Vagina (tissue), 2 donors: ENCODE results near the gene PHF3. TPM values are rescaled to one million over a fixed set of nuclear protein-coding genes. Genes with fewer than 3 reads are reported as not detected.

Source experiments
- DNase-seq, 2 donors: peaks; one replicate each; pipeline ENCODE4 v3.0.0-alpha.2; 2017; ENCODE audit errors: extremely low spot score in 2 of 2
- H3K27ac ChIP-seq: fragments of 200-600 bp; sonication (generic); one replicate; pipeline ENCODE4 v1.5.1; 2019
- H3K27me3 ChIP-seq: fragments of 200-600 bp; sonication (generic); one replicate; pipeline ENCODE4 v1.5.1; 2019
- H3K36me3 ChIP-seq, 2 donors: fragments of 200-600 bp; sonication (generic); one replicate each; pipeline ENCODE4 v1.5.1; 2017 to 2019
- H3K4me1 ChIP-seq: fragments of 200-600 bp; sonication (generic); one replicate; pipeline ENCODE4 v1.5.1; 2019
- H3K4me3 ChIP-seq, 2 donors: fragments of 200-600 bp; sonication (generic); 1 replicate in 1 of 2; 2 replicates in 1 of 2; pipeline ENCODE4 v1.5.1; 2016 to 2019
- H3K9me3 ChIP-seq: fragments of 200-600 bp; sonication (generic); one replicate; pipeline ENCODE4 v1.5.1; 2019
- POLR2A ChIP-seq, 2 donors: fragments of 450-650 bp; IDR thresholded peaks; one replicate each; pipeline ENCODE4 v1.6.1; 2017; ENCODE audit warnings: antibody characterized with exemption in 2 of 2, mild to moderate bottlenecking in 2 of 2, moderate library complexity in 2 of 2
- POLR2AphosphoS5 ChIP-seq, 2 donors: sonication (generic); formaldehyde crosslinking; IDR thresholded peaks; one replicate each; pipeline ENCODE4 v1.9.0; 2017; ENCODE audit warnings: antibody characterized with exemption in 2 of 2, mild to moderate bottlenecking in 2 of 2, low read depth in 1 of 2; ENCODE audit not compliant: insufficient read depth in 1 of 2
- intact Hi-C: fragments of 100-400 bp; cut with DNase I; formaldehyde crosslinking; loops from one replicate; pipeline ENCODE4 v1.15.1; 2023
- total RNA-seq: library from RNA; depleted of rRNA; stranded (reverse); fragments of >200 nt; gene quantifications from one replicate; pipeline ENCODE4 v1.2.3, GENCODE V29; 2016
- TF ChIP-seq, protein P1 (sequence below), 3 experiments: fragments of 450-650 bp in 2 of 3; fragments of 200-600 bp in 1 of 3; sonication (generic) in 1 of 3; IDR thresholded peaks; one replicate each; pipeline ENCODE4 v1.5.1; 2017 to 2019; ENCODE audit warnings: antibody characterized with exemption in 3 of 3, mild to moderate bottlenecking in 2 of 3, moderate library complexity in 2 of 3

PHF3 gene
- total RNA-seq, 1 donor from 2014 or later = 58.7 TPM

DNA sequence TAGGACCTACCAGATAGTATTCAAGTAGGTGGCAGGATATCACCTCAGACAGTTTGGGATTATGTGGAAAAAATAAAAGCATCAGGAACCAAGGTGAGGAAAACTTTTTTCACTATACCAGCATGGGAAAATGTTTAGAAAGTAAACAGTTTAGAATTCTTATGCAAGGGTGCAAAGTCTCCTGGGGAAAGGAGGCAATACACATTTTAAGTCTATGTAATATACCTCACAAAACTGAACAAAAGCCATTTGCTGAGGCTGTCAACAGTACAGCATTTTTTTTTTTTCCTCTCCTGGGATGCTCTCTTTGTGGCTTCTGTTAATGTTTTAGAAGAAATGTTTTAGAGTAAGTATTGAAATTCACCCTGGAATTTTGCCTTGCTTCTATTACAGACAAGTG lies 73.5 kb downstream of the PHF3 start:
- intact Hi-C loops = no loop called here
- DNase-seq = no peak
- TF ChIP-seq POLR2A (IDR thresholded peaks at IDR 0.05) = no peak
- TF ChIP-seq POLR2AphosphoS5 (IDR thresholded peaks at IDR 0.05; ENCODE audit: insufficient read depth in 1 of 2, low read depth in 1 of 2) = no peak
- TF ChIP-seq, protein P1, sequence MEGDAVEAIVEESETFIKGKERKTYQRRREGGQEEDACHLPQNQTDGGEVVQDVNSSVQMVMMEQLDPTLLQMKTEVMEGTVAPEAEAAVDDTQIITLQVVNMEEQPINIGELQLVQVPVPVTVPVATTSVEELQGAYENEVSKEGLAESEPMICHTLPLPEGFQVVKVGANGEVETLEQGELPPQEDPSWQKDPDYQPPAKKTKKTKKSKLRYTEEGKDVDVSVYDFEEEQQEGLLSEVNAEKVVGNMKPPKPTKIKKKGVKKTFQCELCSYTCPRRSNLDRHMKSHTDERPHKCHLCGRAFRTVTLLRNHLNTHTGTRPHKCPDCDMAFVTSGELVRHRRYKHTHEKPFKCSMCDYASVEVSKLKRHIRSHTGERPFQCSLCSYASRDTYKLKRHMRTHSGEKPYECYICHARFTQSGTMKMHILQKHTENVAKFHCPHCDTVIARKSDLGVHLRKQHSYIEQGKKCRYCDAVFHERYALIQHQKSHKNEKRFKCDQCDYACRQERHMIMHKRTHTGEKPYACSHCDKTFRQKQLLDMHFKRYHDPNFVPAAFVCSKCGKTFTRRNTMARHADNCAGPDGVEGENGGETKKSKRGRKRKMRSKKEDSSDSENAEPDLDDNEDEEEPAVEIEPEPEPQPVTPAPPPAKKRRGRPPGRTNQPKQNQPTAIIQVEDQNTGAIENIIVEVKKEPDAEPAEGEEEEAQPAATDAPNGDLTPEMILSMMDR (IDR thresholded peaks at IDR 0.05) = no peak

GRCh38 chr6:63713332-63713731 lies 77.7 kb downstream of the PHF3 start:
- DNase-seq = no peak
- Histone ChIP-seq H3K27me3 (no peaks in the 10 kb centered on the region), H3K9me3 (no peaks in the 10 kb centered on the region), H3K4me3 (no peak overlapping the region), H3K4me1 (no peaks in the 10 kb centered on the region), H3K27ac (no peak overlapping the region), H3K36me3 (peaks cover 0 to 43% of the 10 kb centered on the region in 2 donors)
- no peak for TF ChIP-seq POLR2AphosphoS5 (IDR thresholded peaks at IDR 0.05; ENCODE audit: insufficient read depth in 1 of 2, low read depth in 1 of 2)
- no peak for TF ChIP-seq POLR2A (IDR thresholded peaks at IDR 0.05)
- TF ChIP-seq, protein P1 (IDR thresholded peaks at IDR 0.05) = no peak
- intact Hi-C loops = no loop called here

More for the DNA sequence above, 73.5 kb downstream of the PHF3 start:
- Histone ChIP-seq H3K27me3 (no peaks in the 10 kb centered on the region), H3K4me1 (no peaks in the 10 kb centered on the region), H3K36me3 (peaks cover 6 to 73% of the 10 kb centered on the region in 2 donors), H3K4me3 (no peak overlapping the region), H3K9me3 (no peaks in the 10 kb centered on the region), H3K27ac (no peak overlapping the region)

- DNase-seq = no peak
- Histone ChIP-seq H3K36me3 (peaks cover 0 to 42% of the 10 kb centered on the region in 2 donors), H3K4me1 (no peaks in the 10 kb centered on the region), H3K9me3 (no peaks in the 10 kb centered on the region), H3K27ac (no peak overlapping the region), H3K4me3 (no peak overlapping the region), H3K27me3 (no peaks in the 10 kb centered on the region)
- intact Hi-C loops = no loop called here
- TF ChIP-seq POLR2A (IDR thresholded peaks at IDR 0.05) = no peak
- no peak for TF ChIP-seq POLR2AphosphoS5 (IDR thresholded peaks at IDR 0.05; ENCODE audit: insufficient read depth in 1 of 2, low read depth in 1 of 2)
- TF ChIP-seq, protein P1 (IDR thresholded peaks at IDR 0.05) = no peak
Measured at GRCh38 chr6:63714091-63714490, 78.5 kb downstream of the PHF3 start.

DNA sequence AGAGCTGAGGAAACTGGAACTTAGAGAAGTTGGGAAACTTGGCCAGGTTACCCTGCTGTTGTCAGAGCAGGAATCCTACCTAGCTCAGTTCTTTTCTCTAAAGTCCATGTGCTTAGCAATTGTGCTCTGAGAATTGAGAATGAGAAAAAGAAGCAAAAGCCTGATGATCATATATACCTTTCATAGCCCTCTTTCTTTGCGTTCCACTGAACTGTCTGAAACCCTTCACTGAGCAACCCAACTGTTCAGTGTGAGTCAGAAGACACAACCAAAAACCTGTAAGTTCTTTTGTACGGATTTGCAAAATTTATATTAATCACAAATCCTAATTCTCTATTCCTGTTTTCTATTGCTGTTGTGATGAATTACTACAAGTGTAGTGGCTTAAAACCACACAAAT lies 80.6 kb downstream of the PHF3 start:
- Histone ChIP-seq H3K27ac (no peak overlapping the region), H3K4me3 (no peak overlapping the region), H3K4me1 (no peaks in the 10 kb centered on the region), H3K9me3 (no peaks in the 10 kb centered on the region), H3K27me3 (no peaks in the 10 kb centered on the region), H3K36me3 (peaks cover 0 to 21% of the 10 kb centered on the region in 2 donors)
- intact Hi-C loops = no loop called here
- no peak for DNase-seq
- TF ChIP-seq POLR2AphosphoS5 (IDR thresholded peaks at IDR 0.05; ENCODE audit: insufficient read depth in 1 of 2, low read depth in 1 of 2) (no peak), POLR2A (IDR thresholded peaks at IDR 0.05) (no peak)
- TF ChIP-seq, protein P1 (IDR thresholded peaks at IDR 0.05) = no peak

GRCh38 chr6:63721181-63721580 lies 85.6 kb downstream of the PHF3 start:
- no peak overlapping the region for H3K4me3 ChIP-seq
- intact Hi-C loops = no loop called here
- H3K4me1 ChIP-seq = no peaks in the 10 kb centered on the region
- H3K9me3 ChIP-seq = no peaks in the 10 kb centered on the region
- TF ChIP-seq, protein P1 (IDR thresholded peaks at IDR 0.05) = no peak
- TF ChIP-seq POLR2AphosphoS5 (IDR thresholded peaks at IDR 0.05; ENCODE audit: insufficient read depth in 1 of 2, low read depth in 1 of 2) = no peak
- no peak for TF ChIP-seq POLR2A (IDR thresholded peaks at IDR 0.05)
- H3K27ac ChIP-seq = no peak overlapping the region
- H3K27me3 ChIP-seq = no peaks in the 10 kb centered on the region
- no peaks in the 10 kb centered on the region for H3K36me3 ChIP-seq
- DNase-seq = no peak
